HG02970 (cell line): ENCODE data around the gene PALLD.

Experiments used
- ATAC-seq: cut with Tn5 transposase; IDR thresholded peaks from one replicate; pipeline ENCODE4 v1.9.1; 2021; ENCODE audit warnings: mild to moderate bottlenecking, moderate library complexity, moderate number of reproducible peaks; ENCODE audit not compliant: unreplicated experiment, low FRiP score

The PALLD gene

GRCh38 chr4:168741281-168742173 lies 244.7 kb downstream of the PALLD start:
- no peak for ATAC-seq

- ATAC-seq, result no peak
Measured at GRCh38 chr4:168743131-168743530, 246.3 kb downstream of the PALLD start.

- no peak for ATAC-seq
Measured at GRCh38 chr4:168743601-168744000, 246.7 kb downstream of the PALLD start.

GRCh38 chr4:168744021-168744420 lies 247.2 kb downstream of the PALLD start:
- ATAC-seq, result no peak

- no peak for ATAC-seq
Measured at GRCh38 chr4:168748807-168749206, 252.0 kb downstream of the PALLD start.

- ATAC-seq, result no peak
Measured at GRCh38 chr4:168751263-168752225, 254.7 kb downstream of the PALLD start.

GRCh38 chr4:168755598-168756477 lies 259.0 kb downstream of the PALLD start:
- ATAC-seq, result no peak

GRCh38 chr4:168757500-168757899 lies 260.6 kb downstream of the PALLD start:
- ATAC-seq, result no peak

- no peak for ATAC-seq
Measured at GRCh38 chr4:168758351-168758876, 261.6 kb downstream of the PALLD start.

- ATAC-seq, result no peak
Measured at GRCh38 chr4:168759321-168759720, 262.5 kb downstream of the PALLD start.

GRCh38 chr4:168759959-168760527 lies 263.2 kb downstream of the PALLD start:
- ATAC-seq, result no peak

- no peak for ATAC-seq
Measured at GRCh38 chr4:168761066-168761465, 264.2 kb downstream of the PALLD start.

GRCh38 chr4:168765322-168765721 lies 268.5 kb downstream of the PALLD start:
- no peak for ATAC-seq

- ATAC-seq, result no peak
Measured at GRCh38 chr4:168765726-168766125, 268.9 kb downstream of the PALLD start.

GRCh38 chr4:168766604-168767316 lies 269.9 kb downstream of the PALLD start:
- ATAC-seq, result no peak

GRCh38 chr4:168769416-168769815 lies 272.6 kb downstream of the PALLD start:
- ATAC-seq, result no peak

GRCh38 chr4:168769837-168770236 lies 273.0 kb downstream of the PALLD start:
- no peak for ATAC-seq

- no peak for ATAC-seq
Measured at GRCh38 chr4:168771251-168771650, 274.4 kb downstream of the PALLD start.
